ENCODE data around the gene DBX1.

DBX1 gene

GRCh38 chr11:20120134-20120925 is 39.9 kb downstream of the DBX1 start:
- no peak overlapping the region for H3K4me3 ChIP-seq (replicated peaks; ENCODE audit: low read depth, low read length)
- no peak for DNase-seq (ENCODE audit: low read depth)
- TF ChIP-seq, protein P1, sequence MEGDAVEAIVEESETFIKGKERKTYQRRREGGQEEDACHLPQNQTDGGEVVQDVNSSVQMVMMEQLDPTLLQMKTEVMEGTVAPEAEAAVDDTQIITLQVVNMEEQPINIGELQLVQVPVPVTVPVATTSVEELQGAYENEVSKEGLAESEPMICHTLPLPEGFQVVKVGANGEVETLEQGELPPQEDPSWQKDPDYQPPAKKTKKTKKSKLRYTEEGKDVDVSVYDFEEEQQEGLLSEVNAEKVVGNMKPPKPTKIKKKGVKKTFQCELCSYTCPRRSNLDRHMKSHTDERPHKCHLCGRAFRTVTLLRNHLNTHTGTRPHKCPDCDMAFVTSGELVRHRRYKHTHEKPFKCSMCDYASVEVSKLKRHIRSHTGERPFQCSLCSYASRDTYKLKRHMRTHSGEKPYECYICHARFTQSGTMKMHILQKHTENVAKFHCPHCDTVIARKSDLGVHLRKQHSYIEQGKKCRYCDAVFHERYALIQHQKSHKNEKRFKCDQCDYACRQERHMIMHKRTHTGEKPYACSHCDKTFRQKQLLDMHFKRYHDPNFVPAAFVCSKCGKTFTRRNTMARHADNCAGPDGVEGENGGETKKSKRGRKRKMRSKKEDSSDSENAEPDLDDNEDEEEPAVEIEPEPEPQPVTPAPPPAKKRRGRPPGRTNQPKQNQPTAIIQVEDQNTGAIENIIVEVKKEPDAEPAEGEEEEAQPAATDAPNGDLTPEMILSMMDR (IDR thresholded peaks at IDR 0.05; ENCODE audit: low read length, missing control alignments), result no peak

- H3K4me3 ChIP-seq (replicated peaks; ENCODE audit: low read depth, low read length), result no peak overlapping the region
- TF ChIP-seq, protein P1 (IDR thresholded peaks at IDR 0.05; ENCODE audit: low read length, missing control alignments), result no peak
- DNase-seq (ENCODE audit: low read depth), result no peak
Observed at GRCh38 chr11:20119315-20119714, 41.0 kb downstream of the DBX1 start.

DNA sequence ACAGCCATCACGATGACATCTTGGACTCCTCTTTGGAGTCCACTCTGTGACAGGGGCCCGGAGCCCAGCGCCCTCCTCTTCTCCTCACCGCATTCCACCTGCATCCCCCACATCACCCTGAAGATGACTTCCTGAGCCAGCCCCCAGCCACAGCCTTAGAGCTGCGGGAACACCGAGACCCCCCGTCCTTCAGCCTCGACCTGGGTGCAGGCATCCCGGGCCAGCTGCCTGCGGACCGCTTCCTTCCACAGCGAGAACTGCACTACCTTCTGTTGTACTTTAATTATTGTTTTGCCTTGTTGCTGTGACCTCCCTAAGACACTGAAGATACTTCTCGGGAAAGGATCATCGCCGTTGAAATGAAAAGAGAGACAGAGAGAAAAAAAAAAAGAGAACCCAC is 42.1 kb downstream of the DBX1 start:
- DNase-seq (ENCODE audit: low read depth), result no peak
- H3K4me3 ChIP-seq (replicated peaks; ENCODE audit: low read depth, low read length), result no peak overlapping the region
- TF ChIP-seq, protein P1 (IDR thresholded peaks at IDR 0.05; ENCODE audit: low read length, missing control alignments), result no peak

GRCh38 chr11:20117291-20117690 is 43.0 kb downstream of the DBX1 start:
- TF ChIP-seq, protein P1 (IDR thresholded peaks at IDR 0.05; ENCODE audit: low read length, missing control alignments), result no peak
- no peak overlapping the region for H3K4me3 ChIP-seq (replicated peaks; ENCODE audit: low read depth, low read length)
- DNase-seq (ENCODE audit: low read depth), result no peak

DNA sequence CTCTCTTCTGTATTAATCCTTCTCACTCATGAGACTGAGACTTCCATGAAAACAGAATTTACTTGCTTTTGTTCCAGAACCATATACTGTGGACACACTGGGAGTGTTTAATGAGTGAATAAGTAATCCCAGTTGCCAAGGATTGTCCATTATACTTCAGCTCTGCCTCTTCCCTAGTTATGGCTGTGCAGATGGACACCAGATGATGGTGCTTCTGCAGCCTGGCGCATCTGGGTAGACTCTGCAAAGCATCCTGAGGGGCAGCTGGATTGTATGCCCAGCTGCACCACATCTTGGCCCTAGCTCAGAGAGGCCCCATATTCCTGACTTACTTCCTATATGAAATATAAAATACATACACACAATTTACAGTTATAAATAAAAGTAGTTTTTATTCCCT is 43.5 kb downstream of the DBX1 start:
- TF ChIP-seq, protein P1 (IDR thresholded peaks at IDR 0.05; ENCODE audit: low read length, missing control alignments), result no peak
- H3K4me3 ChIP-seq (replicated peaks; ENCODE audit: low read depth, low read length), result no peak overlapping the region
- no peak for DNase-seq (ENCODE audit: low read depth)

DNA sequence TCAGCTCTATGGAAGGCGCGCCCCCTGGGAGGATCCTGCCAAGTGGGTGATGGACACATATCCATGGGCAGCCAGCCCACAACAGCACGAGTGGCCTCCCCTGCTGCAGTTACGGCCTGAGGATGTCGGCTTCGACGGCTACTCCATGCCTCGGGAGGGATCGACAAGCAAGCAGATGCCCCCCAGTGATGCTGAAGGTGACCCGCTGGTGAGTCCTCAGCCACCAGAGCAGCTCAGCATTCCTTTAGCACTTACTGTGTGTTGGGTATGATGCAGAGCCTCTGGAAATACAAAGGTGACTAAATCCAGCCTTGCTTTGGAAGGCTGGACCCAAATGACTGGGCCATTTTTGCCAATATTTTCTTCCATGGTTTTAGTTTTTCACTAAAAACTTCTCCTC is 45.7 kb downstream of the DBX1 start:
- no peak for DNase-seq (ENCODE audit: low read depth)
- TF ChIP-seq, protein P1 (IDR thresholded peaks at IDR 0.05; ENCODE audit: low read length, missing control alignments), result no peak
- H3K4me3 ChIP-seq (replicated peaks; ENCODE audit: low read depth, low read length), result no peak overlapping the region

DNA sequence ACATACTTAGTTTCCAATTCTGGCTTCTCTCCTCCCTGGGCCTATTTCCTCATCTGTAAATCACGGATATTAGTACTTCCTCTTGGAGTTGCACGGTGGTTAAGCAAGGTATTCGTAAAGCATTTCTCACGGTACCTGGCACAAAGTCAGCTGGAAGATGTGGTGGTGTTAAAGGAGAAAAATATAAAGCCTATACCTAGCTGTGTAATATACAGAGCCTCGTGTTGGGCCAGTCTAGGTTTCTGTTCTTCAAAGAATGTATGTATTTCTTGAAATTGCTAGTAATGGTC is 47.2 kb downstream of the DBX1 start:
- DNase-seq (ENCODE audit: low read depth), result no peak
- TF ChIP-seq, protein P1 (IDR thresholded peaks at IDR 0.05; ENCODE audit: low read length, missing control alignments), result no peak
- no peak overlapping the region for H3K4me3 ChIP-seq (replicated peaks; ENCODE audit: low read depth, low read length)

Data from fibroblast of pulmonary artery (primary cell).